ENCODE measurements around the gene TMEM179.

Gene TMEM179

GRCh38 chr14:104592785-104593184 lies 11.8 kb downstream of the TMEM179 start:
- TF ChIP-seq CTCF (conservative IDR thresholded peaks at IDR 0.05), result no peak
- H3K27ac ChIP-seq, result no peak overlapping the region

- H3K27ac ChIP-seq, result no peak overlapping the region
- no peak for TF ChIP-seq CTCF (conservative IDR thresholded peaks at IDR 0.05)
These were observed 12.3 kb downstream of the TMEM179 start for GRCh38 chr14:104592292-104592672.

- no peak overlapping the region for H3K27ac ChIP-seq
- no peak for TF ChIP-seq CTCF (conservative IDR thresholded peaks at IDR 0.05)
These were observed 12.9 kb downstream of the TMEM179 start for GRCh38 chr14:104591506-104592291.

- H3K27ac ChIP-seq, result no peak overlapping the region
- TF ChIP-seq CTCF (conservative IDR thresholded peaks at IDR 0.05), result no peak
These were observed 13.5 kb downstream of the TMEM179 start for GRCh38 chr14:104591031-104591430.

- no peak overlapping the region for H3K27ac ChIP-seq
- no peak for TF ChIP-seq CTCF (conservative IDR thresholded peaks at IDR 0.05)
These were observed 14.2 kb downstream of the TMEM179 start for GRCh38 chr14:104590240-104590965.

- TF ChIP-seq CTCF (conservative IDR thresholded peaks at IDR 0.05), result no peak
- no peak overlapping the region for H3K27ac ChIP-seq
These were observed 15.0 kb downstream of the TMEM179 start for GRCh38 chr14:104589338-104590195.

Measured in VCaP (cell line).